ENCODE measurements around the gene TTC32. TPM values are rescaled to one million over a fixed set of nuclear protein-coding genes. Genes with fewer than 3 reads are reported as not detected.

The TTC32 gene
- 10 to 100 TPM; 19.3 to 21.9 TPM for total RNA-seq

GRCh38 chr2:19901442-19902215 is at the start of gene TTC32:
Gene TTC32, minus strand, starts transcription at chr2:19901983. Its CDS starts 129 bp downstream, at chr2:19901854.
- ChIA-PET CTCF (no interaction called here), POLR2A (interaction anchor here (0.6 to 2.6 kb wide), 11 partner anchors 10 to 1341 kb away, joined by 3 to 29 read pairs (median 4); partner anchors contain the start of genes LAPTM4A and RDH14)
- Mint-ChIP-seq H3K4me1 (ENCODE audit: low read depth) (peaks cover 38% of the 10 kb centered on the region), H3K27me3 (ENCODE audit: low read depth) (peaks cover 2% of the 10 kb centered on the region), H3K36me3 (ENCODE audit: low read depth) (peaks cover 23% of the 10 kb centered on the region), H3K27ac (peak within 1 kb of the TSS; percentile 100), H3K9me3 (ENCODE audit: insufficient read depth) (no peaks in the 10 kb centered on the region), H3K4me3 (peak within 1 kb of the TSS; percentile 89)
- DNase-seq: peak; percentile 96
- peak; percentile 91 for ATAC-seq

- no peak for DNase-seq
- no peak for ATAC-seq
- no peak overlapping the region for H3K4me3 Mint-ChIP-seq
- POLR2A ChIA-PET: no interaction called here
- no peaks in the 10 kb centered on the region for H3K9me3 Mint-ChIP-seq (ENCODE audit: insufficient read depth)
- CTCF ChIA-PET: no interaction called here
- H3K4me1 Mint-ChIP-seq (ENCODE audit: low read depth): no peaks in the 10 kb centered on the region
- H3K27ac Mint-ChIP-seq: no peak overlapping the region
- H3K36me3 Mint-ChIP-seq (ENCODE audit: low read depth): no peaks in the 10 kb centered on the region
- no peaks in the 10 kb centered on the region for H3K27me3 Mint-ChIP-seq (ENCODE audit: low read depth)
Measured at GRCh38 chr2:19949071-19949470, 47.3 kb upstream of the TTC32 start.

- Mint-ChIP-seq H3K4me1 (ENCODE audit: low read depth) (no peaks in the 10 kb centered on the region), H3K27ac (no peak overlapping the region), H3K4me3 (no peak overlapping the region), H3K27me3 (ENCODE audit: low read depth) (no peaks in the 10 kb centered on the region), H3K9me3 (ENCODE audit: insufficient read depth) (no peaks in the 10 kb centered on the region), H3K36me3 (ENCODE audit: low read depth) (no peaks in the 10 kb centered on the region)
- ATAC-seq (no peak), DNase-seq (no peak)
- ChIA-PET POLR2A (no interaction called here), CTCF (interaction anchor here (1.1 kb wide), 1 partner anchor 8 kb away, joined by 5 read pairs; no protein-coding TSS in a partner anchor)
Measured at GRCh38 chr2:19947184-19947940, 45.6 kb upstream of the TTC32 start.

- CTCF ChIA-PET: interaction anchor here (1.0 kb wide), 1 partner anchor 11 kb away, joined by 4 read pairs; no protein-coding TSS in a partner anchor
- no peak for ATAC-seq
Measured at GRCh38 chr2:19944205-19944845, 42.5 kb upstream of the TTC32 start.

GRCh38 chr2:19943189-19943588 is 41.4 kb upstream of the TTC32 start:
- ATAC-seq: no peak
- no peak for DNase-seq
- Mint-ChIP-seq H3K9me3 (ENCODE audit: insufficient read depth) (no peaks in the 10 kb centered on the region), H3K36me3 (ENCODE audit: low read depth) (no peaks in the 10 kb centered on the region), H3K27me3 (ENCODE audit: low read depth) (no peaks in the 10 kb centered on the region), H3K4me1 (ENCODE audit: low read depth) (no peaks in the 10 kb centered on the region), H3K4me3 (no peak overlapping the region), H3K27ac (no peak overlapping the region)
- ChIA-PET CTCF (interaction anchor here (0.9 to 1.3 kb wide), 5 partner anchors 10 to 155 kb away, joined by 3 to 5 read pairs (median 3); no protein-coding TSS in a partner anchor), POLR2A (no interaction called here)

More at GRCh38 chr2:19944205-19944845, 42.5 kb upstream of the TTC32 start:
- H3K27me3 Mint-ChIP-seq (ENCODE audit: low read depth): no peaks in the 10 kb centered on the region
- DNase-seq: no peak
- H3K36me3 Mint-ChIP-seq (ENCODE audit: low read depth): no peaks in the 10 kb centered on the region
- H3K27ac Mint-ChIP-seq: no peak overlapping the region
- H3K4me3 Mint-ChIP-seq: no peak overlapping the region
- H3K4me1 Mint-ChIP-seq (ENCODE audit: low read depth): no peaks in the 10 kb centered on the region
- no peaks in the 10 kb centered on the region for H3K9me3 Mint-ChIP-seq (ENCODE audit: insufficient read depth)
- POLR2A ChIA-PET: no interaction called here

- ATAC-seq (no peak), DNase-seq (no peak)
- ChIA-PET POLR2A (no interaction called here), CTCF (interaction anchor here (0.9 to 1.3 kb wide), 4 partner anchors 11 to 156 kb away, joined by 3 to 4 read pairs (median 3); no protein-coding TSS in a partner anchor)
- Mint-ChIP-seq H3K4me1 (ENCODE audit: low read depth) (no peaks in the 10 kb centered on the region), H3K9me3 (ENCODE audit: insufficient read depth) (no peaks in the 10 kb centered on the region), H3K27me3 (ENCODE audit: low read depth) (no peaks in the 10 kb centered on the region), H3K27ac (no peak overlapping the region), H3K36me3 (ENCODE audit: low read depth) (peaks cover 2% of the 10 kb centered on the region), H3K4me3 (no peak overlapping the region)
Measured at GRCh38 chr2:19942199-19942598, 40.4 kb upstream of the TTC32 start.

- no peaks in the 10 kb centered on the region for H3K4me1 Mint-ChIP-seq (ENCODE audit: low read depth)
- no peak overlapping the region for H3K27ac Mint-ChIP-seq
- H3K27me3 Mint-ChIP-seq (ENCODE audit: low read depth): no peaks in the 10 kb centered on the region
- no peak for DNase-seq
- no peak for ATAC-seq
- peaks cover 8% of the 10 kb centered on the region for H3K36me3 Mint-ChIP-seq (ENCODE audit: low read depth)
- H3K4me3 Mint-ChIP-seq: no peak overlapping the region
- H3K9me3 Mint-ChIP-seq (ENCODE audit: insufficient read depth): no peaks in the 10 kb centered on the region
- POLR2A ChIA-PET: no interaction called here
- CTCF ChIA-PET: no interaction called here
Measured at GRCh38 chr2:19937004-19937403, 35.2 kb upstream of the TTC32 start.

- Mint-ChIP-seq H3K4me3 (no peak overlapping the region), H3K9me3 (ENCODE audit: insufficient read depth) (no peaks in the 10 kb centered on the region), H3K27ac (no peak overlapping the region), H3K36me3 (ENCODE audit: low read depth) (peaks cover 9% of the 10 kb centered on the region), H3K27me3 (ENCODE audit: low read depth) (no peaks in the 10 kb centered on the region), H3K4me1 (ENCODE audit: low read depth) (no peaks in the 10 kb centered on the region)
- ChIA-PET CTCF (interaction anchor here (0.7 to 1.4 kb wide), 4 partner anchors 19 to 349 kb away, joined by 3 read pairs; no protein-coding TSS in a partner anchor), POLR2A (no interaction called here)
- DNase-seq (no peak), ATAC-seq (no peak)
Measured at GRCh38 chr2:19936203-19936602, 34.4 kb upstream of the TTC32 start.

- DNase-seq (no peak), ATAC-seq (no peak)
- H3K4me1 Mint-ChIP-seq (ENCODE audit: low read depth): no peaks in the 10 kb centered on the region
- H3K27me3 Mint-ChIP-seq (ENCODE audit: low read depth): no peaks in the 10 kb centered on the region
- peaks cover 20% of the 10 kb centered on the region for H3K36me3 Mint-ChIP-seq (ENCODE audit: low read depth)
- POLR2A ChIA-PET: no interaction called here
- CTCF ChIA-PET: interaction anchor here (1.0 kb wide), 2 partner anchors 82 to 165 kb away, joined by 3 read pairs; no protein-coding TSS in a partner anchor
- H3K4me3 Mint-ChIP-seq: no peak overlapping the region
- no peak overlapping the region for H3K27ac Mint-ChIP-seq
- peaks cover 1% of the 10 kb centered on the region for H3K9me3 Mint-ChIP-seq (ENCODE audit: insufficient read depth)
Measured at GRCh38 chr2:19933351-19933981, 31.7 kb upstream of the TTC32 start.

- ChIA-PET POLR2A (no interaction called here), CTCF (interaction anchor here (1.0 kb wide), 2 partner anchors 83 to 166 kb away, joined by 3 read pairs; no protein-coding TSS in a partner anchor)
- peaks cover 3% of the 10 kb centered on the region for H3K9me3 Mint-ChIP-seq (ENCODE audit: insufficient read depth)
- H3K4me3 Mint-ChIP-seq: no peak overlapping the region
- DNase-seq (no peak), ATAC-seq (no peak)
- no peak overlapping the region for H3K27ac Mint-ChIP-seq
- H3K27me3 Mint-ChIP-seq (ENCODE audit: low read depth): no peaks in the 10 kb centered on the region
- peaks cover 23% of the 10 kb centered on the region for H3K36me3 Mint-ChIP-seq (ENCODE audit: low read depth)
- H3K4me1 Mint-ChIP-seq (ENCODE audit: low read depth): no peaks in the 10 kb centered on the region
Measured at GRCh38 chr2:19932928-19933327, 31.1 kb upstream of the TTC32 start.

GRCh38 chr2:19929226-19929625 is 27.4 kb upstream of the TTC32 start:
- DNase-seq: no peak
- Mint-ChIP-seq H3K36me3 (ENCODE audit: low read depth) (peaks cover 37% of the 10 kb centered on the region), H3K27me3 (ENCODE audit: low read depth) (no peaks in the 10 kb centered on the region), H3K4me3 (no peak overlapping the region), H3K4me1 (ENCODE audit: low read depth) (no peaks in the 10 kb centered on the region), H3K27ac (no peak overlapping the region), H3K9me3 (ENCODE audit: insufficient read depth) (peaks cover 25% of the 10 kb centered on the region)
- CTCF ChIA-PET: no interaction called here
- POLR2A ChIA-PET: no interaction called here
- no peak for ATAC-seq

All from activated CD8-positive, alpha-beta T cell treated with anti-CD3 and anti-CD28 coated beads, Interleukin-2, amount 10 ng/mL, durations not matched to agents 7 days and 5 days (primary cell).